Dermis microvascular lymphatic vessel endothelial cell (primary cell): ENCODE data around the gene ATP5F1C. TPM values are rescaled to one million over a fixed set of nuclear protein-coding genes. Genes with fewer than 3 reads are reported as not detected.
"Not testable (repeated sequence)": the region's sequence is repeated elsewhere in the genome, so short reads cannot be mapped to it uniquely, and the experiment has no call there.

Source experiments
- DNase-seq, 2 donors: peaks; one replicate each; pipeline versions ENCODE4 v3.0.0 to v3.0.0-alpha.2; 2010; ENCODE audit warnings: low read depth in 2 of 2
- total RNA-seq: library from RNA; depleted of rRNA; stranded (reverse); fragments of >200 nt; gene quantifications from 2 replicates; pipeline ENCODE4 v1.2.1, GENCODE V29; 2014

ATP5F1C gene
- total RNA-seq, 1 donor from 2014 or later: 246 TPM

- DNase-seq: no peak
Measured at GRCh38 chr10:7792541-7792940, 4.6 kb downstream of the ATP5F1C start.

GRCh38 chr10:7794251-7795026, 6.5 kb downstream of the ATP5F1C start:
- DNase-seq: no peak

- peak in 1 of 2 donors; percentile 10 for DNase-seq
Measured at GRCh38 chr10:7795605-7796004, 7.6 kb downstream of the ATP5F1C start.

GRCh38 chr10:7797582-7797981, 9.6 kb downstream of the ATP5F1C start:
- peak in 1 of 2 donors; percentile 75 for DNase-seq

GRCh38 chr10:7802606-7803005, 14.6 kb downstream of the ATP5F1C start:
- no peak for DNase-seq

- no peak for DNase-seq
Measured at GRCh38 chr10:7804216-7804615, 16.2 kb downstream of the ATP5F1C start.

GRCh38 chr10:7804741-7805140, 16.8 kb downstream of the ATP5F1C start:
- DNase-seq: no peak

GRCh38 chr10:7808686-7809267, 20.8 kb downstream of the ATP5F1C start:
- no peak for DNase-seq

- no peak for DNase-seq
Measured at GRCh38 chr10:7810443-7810842, 22.5 kb downstream of the ATP5F1C start.

GRCh38 chr10:7811000-7811399, 23.0 kb downstream of the ATP5F1C start:
- DNase-seq: no peak

- DNase-seq: not testable (repeated sequence)
Measured at GRCh38 chr10:7811743-7812142, 23.8 kb downstream of the ATP5F1C start.

GRCh38 chr10:7813481-7813880, 25.5 kb downstream of the ATP5F1C start:
- no peak for DNase-seq

GRCh38 chr10:7817576-7817975, 29.6 kb downstream of the ATP5F1C start:
- DNase-seq: no peak

- DNase-seq: no peak
Measured at GRCh38 chr10:7817984-7818294, 30.0 kb downstream of the ATP5F1C start.

- peak; percentile 72 to 88 for DNase-seq
Measured at GRCh38 chr10:7818295-7819120, 30.5 kb downstream of the ATP5F1C start, which contains the start of gene TAF3. Gene TAF3, plus strand, starts transcription at chr10:7818505. Its CDS starts 205 bp downstream, at chr10:7818710.

- peak in 1 of 2 donors; percentile 63 for DNase-seq
Measured at GRCh38 chr10:7819121-7819460, 31.1 kb downstream of the ATP5F1C start.

- peak in 1 of 2 donors; percentile 53 for DNase-seq
Measured at GRCh38 chr10:7824251-7824650, 36.3 kb downstream of the ATP5F1C start.

- peak in 1 of 2 donors; percentile 2 for DNase-seq
Measured at GRCh38 chr10:7826971-7827370, 39.0 kb downstream of the ATP5F1C start.

- DNase-seq: no peak
Measured at GRCh38 chr10:7829289-7829834, 41.4 kb downstream of the ATP5F1C start.

- DNase-seq: no peak
Measured at GRCh38 chr10:7832060-7832459, 44.1 kb downstream of the ATP5F1C start.

GRCh38 chr10:7833210-7833609, 45.2 kb downstream of the ATP5F1C start:
- DNase-seq: no peak

GRCh38 chr10:7834262-7834661, 46.3 kb downstream of the ATP5F1C start:
- DNase-seq: no peak
